Activated CD8-positive, alpha-beta T cell treated with anti-CD3 and anti-CD28 coated beads for 36 hours (primary cell): ENCODE results near the gene PHF5A. TPM values are rescaled to one million over a fixed set of nuclear protein-coding genes. Genes with fewer than 3 reads are reported as not detected.
A peak's percentile ranks its signal among the peaks of the same experiment; 100 is the strongest.

Experiments used
- ATAC-seq: fragments of 200-7000 bp; cut with Tn5 transposase; one replicate; pipeline ENCODE4 v1.10.0; 2021; ENCODE audit warnings: mild to moderate bottlenecking, moderate library complexity
- CTCF ChIA-PET: fragments of 350-600 bp; sonication (Branson Sonifier 250); formaldehyde crosslinking; loops from one replicate; lab custom pipeline; 2021; ENCODE audit warnings: antibody characterized with exemption; lab: Charles Lee
- POLR2A ChIA-PET: fragments of 350-600 bp; sonication (Branson Sonifier 250); formaldehyde crosslinking; loops from one replicate; lab custom pipeline; 2021; ENCODE audit warnings: antibody characterized with exemption; lab: Charles Lee
- DNase-seq: peaks from one replicate; pipeline ENCODE4 v3.0.0-alpha.2; 2020
- H3K27ac Mint-ChIP-seq: one replicate; pipeline ENCODE4 v1.8.0; 2021; ENCODE audit warnings: mild to moderate bottlenecking, mixed read lengths
- H3K27me3 Mint-ChIP-seq: one replicate; pipeline ENCODE4 v1.8.0; 2021; ENCODE audit warnings: mixed read lengths
- H3K36me3 Mint-ChIP-seq: one replicate; pipeline ENCODE4 v1.8.0; 2021; ENCODE audit warnings: low read depth, mixed read lengths
- H3K4me1 Mint-ChIP-seq: one replicate; pipeline ENCODE4 v1.8.0; 2021; ENCODE audit warnings: low read depth, mixed read lengths
- H3K4me3 Mint-ChIP-seq: one replicate; pipeline ENCODE4 v1.8.0; 2021; ENCODE audit warnings: mild to moderate bottlenecking, moderate library complexity, mixed read lengths
- H3K9me3 Mint-ChIP-seq: one replicate; pipeline ENCODE4 v1.8.0; 2021; ENCODE audit warnings: mixed read lengths
- intact Hi-C: fragments of 100-400 bp; cut with micrococcal nuclease; formaldehyde crosslinking; loops from one replicate; pipeline ENCODE4 v1.10.0; 2022
- total RNA-seq, 2 experiments: library from RNA; stranded (reverse); gene quantifications; one replicate each; pipeline ENCODE4 v1.2.3, GENCODE V29; 2021
- TF ChIP-seq, protein P1 (sequence below): fragments of 200-600 bp; IDR thresholded peaks from one replicate; pipeline ENCODE4 v1.8.0; 2022; ENCODE audit warnings: antibody characterized with exemption, mild to moderate bottlenecking

PHF5A gene
- total RNA-seq, 2 experiments from 2014 or later = 65.2 to 70.4 TPM

GRCh38 chr22:41425660-41426365 is 42.7 kb downstream of the PHF5A start:
- TF ChIP-seq, protein P1, sequence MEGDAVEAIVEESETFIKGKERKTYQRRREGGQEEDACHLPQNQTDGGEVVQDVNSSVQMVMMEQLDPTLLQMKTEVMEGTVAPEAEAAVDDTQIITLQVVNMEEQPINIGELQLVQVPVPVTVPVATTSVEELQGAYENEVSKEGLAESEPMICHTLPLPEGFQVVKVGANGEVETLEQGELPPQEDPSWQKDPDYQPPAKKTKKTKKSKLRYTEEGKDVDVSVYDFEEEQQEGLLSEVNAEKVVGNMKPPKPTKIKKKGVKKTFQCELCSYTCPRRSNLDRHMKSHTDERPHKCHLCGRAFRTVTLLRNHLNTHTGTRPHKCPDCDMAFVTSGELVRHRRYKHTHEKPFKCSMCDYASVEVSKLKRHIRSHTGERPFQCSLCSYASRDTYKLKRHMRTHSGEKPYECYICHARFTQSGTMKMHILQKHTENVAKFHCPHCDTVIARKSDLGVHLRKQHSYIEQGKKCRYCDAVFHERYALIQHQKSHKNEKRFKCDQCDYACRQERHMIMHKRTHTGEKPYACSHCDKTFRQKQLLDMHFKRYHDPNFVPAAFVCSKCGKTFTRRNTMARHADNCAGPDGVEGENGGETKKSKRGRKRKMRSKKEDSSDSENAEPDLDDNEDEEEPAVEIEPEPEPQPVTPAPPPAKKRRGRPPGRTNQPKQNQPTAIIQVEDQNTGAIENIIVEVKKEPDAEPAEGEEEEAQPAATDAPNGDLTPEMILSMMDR = no peak
- DNase-seq = peak; percentile 77
- H3K4me1 Mint-ChIP-seq = peaks cover 13% of the 10 kb centered on the region

GRCh38 chr22:41418717-41419116 is 49.8 kb downstream of the PHF5A start:
- Mint-ChIP-seq H3K27me3 (no peaks in the 10 kb centered on the region), H3K4me3 (no peak overlapping the region), H3K9me3 (no peaks in the 10 kb centered on the region), H3K36me3 (peaks cover 19% of the 10 kb centered on the region), H3K27ac (peak overlapping the region; percentile 69), H3K4me1 (peaks cover 11% of the 10 kb centered on the region)
- ATAC-seq (no peak), DNase-seq (no peak)
- TF ChIP-seq, protein P1 = no peak
- POLR2A ChIA-PET = interaction anchor here (1.6 kb wide), 1 partner anchor 28 kb away, joined by 7 read pairs; the partner anchor contains the start of gene TOB2
- intact Hi-C loops = no loop called here
- CTCF ChIA-PET = interaction anchor here (1.4 to 2.4 kb wide), 2 partner anchors 15 kb away, joined by 3 to 12 read pairs; no protein-coding TSS in a partner anchor

More at GRCh38 chr22:41425660-41426365, 42.7 kb downstream of the PHF5A start:
- H3K9me3 Mint-ChIP-seq = no peaks in the 10 kb centered on the region
- ChIA-PET CTCF (interaction anchor here (2.1 kb wide), 1 partner anchor 22 kb away, joined by 7 read pairs; no protein-coding TSS in a partner anchor), POLR2A (interaction anchor here (1.1 to 1.3 kb wide), 3 partner anchors 11 to 116 kb away, joined by 3 to 5 read pairs (median 3); partner anchors contain the start of gene PHF5A)
- peak overlapping the region; percentile 69 for H3K27ac Mint-ChIP-seq
- no peak overlapping the region for H3K4me3 Mint-ChIP-seq
- intact Hi-C loops = no loop called here
- no peaks in the 10 kb centered on the region for H3K27me3 Mint-ChIP-seq
- peaks cover 20% of the 10 kb centered on the region for H3K36me3 Mint-ChIP-seq
- ATAC-seq = peak; percentile 86

GRCh38 chr22:41417622-41418390 is 50.7 kb downstream of the PHF5A start:
- no peak for DNase-seq
- Mint-ChIP-seq H3K9me3 (no peaks in the 10 kb centered on the region), H3K36me3 (peaks cover 19% of the 10 kb centered on the region), H3K27me3 (no peaks in the 10 kb centered on the region), H3K4me3 (no peak overlapping the region), H3K4me1 (peaks cover 11% of the 10 kb centered on the region), H3K27ac (peak overlapping the region; percentile 69)
- ChIA-PET POLR2A (interaction anchor here (0.6 to 1.6 kb wide), 3 partner anchors 29 to 79 kb away, joined by 3 to 7 read pairs (median 3); partner anchors contain the start of genes ACO2, PHF5A and TOB2), CTCF (interaction anchor here (2.4 kb wide), 1 partner anchor 14 kb away, joined by 12 read pairs; no protein-coding TSS in a partner anchor)
- ATAC-seq = no peak
- TF ChIP-seq, protein P1 = no peak
- intact Hi-C loops = no loop called here

DNA sequence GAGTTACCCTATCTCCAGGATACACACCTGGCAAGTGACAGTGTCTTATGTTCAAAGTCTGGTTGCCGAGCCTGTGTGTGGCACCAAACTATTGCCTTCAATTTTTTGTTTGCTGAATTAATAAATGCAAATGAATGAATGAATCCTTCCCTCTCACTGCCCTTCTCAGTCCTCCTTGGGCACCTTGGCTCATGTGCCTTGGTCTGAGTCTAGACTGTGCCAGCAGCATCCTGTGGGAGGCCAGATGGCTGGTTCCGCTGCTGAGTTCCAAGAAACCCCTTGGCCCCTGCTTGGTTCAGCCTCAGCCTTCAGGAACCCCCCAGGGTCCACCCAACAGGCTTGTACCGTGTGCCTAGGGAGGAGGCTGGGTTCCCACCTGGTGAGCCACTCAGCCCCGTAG is 52.9 kb downstream of the PHF5A start:
- TF ChIP-seq, protein P1 = no peak
- intact Hi-C loops = no loop called here
- peaks cover 16% of the 10 kb centered on the region for H3K36me3 Mint-ChIP-seq
- H3K9me3 Mint-ChIP-seq = no peaks in the 10 kb centered on the region
- ATAC-seq (no peak), DNase-seq (no peak)
- POLR2A ChIA-PET = interaction anchor here (1.0 kb wide), 1 partner anchor 54 kb away, joined by 3 read pairs; no protein-coding TSS in a partner anchor
- peaks cover 26% of the 10 kb centered on the region for H3K4me1 Mint-ChIP-seq
- no peaks in the 10 kb centered on the region for H3K27me3 Mint-ChIP-seq
- CTCF ChIA-PET = no interaction called here
- peak overlapping the region; percentile 96 for H3K4me3 Mint-ChIP-seq
- H3K27ac Mint-ChIP-seq = peak overlapping the region; percentile 99
